Measurements from ENCODE around the gene EDAR.

GRCh38 chr2:108942231-108942825 lies 46.7 kb downstream of the EDAR start:
- no peak for TF ChIP-seq EZH2 (IDR thresholded peaks at IDR 0.05; ENCODE audit: insufficient read depth, low read length)
- TF ChIP-seq CTCF (IDR thresholded peaks at IDR 0.05; ENCODE audit: insufficient read depth, low read depth, low read length) = no peak

Measured in astrocyte (in vitro differentiated cells and primary cell).